K562 (cell line): ENCODE results near the gene NNAT. TPM values are rescaled to one million over a fixed set of nuclear protein-coding genes. Genes with fewer than 3 reads are reported as not detected.

Experiments
- ATAC-seq: fragments of 200-7000 bp; cut with Tn5 transposase; 3 replicates; pipeline ENCODE4 v1.9.1; 2020; ENCODE audit warnings: moderate library complexity
- BruUV-seq: library from RNA; stranded (reverse); fragments of 400-500 nt; replicated peaks from 2 replicates; lab custom pipeline; 2021; lab: Mats Ljungman, UMichigan
- CTCF ChIA-PET: fragments of 300-600 bp; formaldehyde crosslinking; extraction: SDS; loops from one replicate; lab custom pipeline; 2021; ENCODE audit warnings: low intra/inter-chr PET ratio; lab: Yijun Ruan, JAX
- POLR2A ChIA-PET: fragments of 300-600, 350-650 bp; sonication (Branson Sonifier 250); formaldehyde crosslinking; extraction: SDS; loops from one replicate; lab custom pipeline; 2021; ENCODE audit warnings: antibody characterized with exemption, inconsistent platforms; lab: Yijun Ruan, JAX
- DNase-seq, 4 experiments: peaks; one replicate each; pipeline versions ENCODE4 v3.0.0 to v3.0.0-alpha.2; 2011 to 2018; ENCODE audit warnings: low spot score in 3 of 4, mixed read lengths in 3 of 4; ENCODE audit errors: extremely low read depth in 1 of 4
- FAIRE-seq: peaks from 2 replicates; lab custom pipeline; 2011; peaks lifted over from hg19 to GRCh38; lab: Jason Lieb, UNC
- H2AFZ ChIP-seq: 2 replicates; pipeline ENCODE4 v1.6.0; 2011; ENCODE audit warnings: low read depth, low read length, control low read depth, inconsistent platforms
- H3K27ac ChIP-seq: fragments of 200-600 bp; 3 replicates; pipeline ENCODE4 v1.8.0; 2011; ENCODE audit warnings: low read depth, mild to moderate bottlenecking, control low read depth, inconsistent platforms, low read length, moderate library complexity, mixed read lengths; ENCODE audit errors: extremely low read depth
- H3K27me3 ChIP-seq, 2 experiments: fragments of 300-600 bp in 1 of 2; 2 replicates in 1 of 2; 3 replicates in 1 of 2; pipeline versions ENCODE4 v1.6.0 to v1.8.0; 2011; ENCODE audit warnings: inconsistent platforms in 2 of 2, low read length in 2 of 2, mild to moderate bottlenecking in 1 of 2, mixed read lengths in 1 of 2, moderate library complexity in 1 of 2; ENCODE audit not compliant: control insufficient read depth in 2 of 2, insufficient read depth in 2 of 2
- H3K36me3 ChIP-seq: fragments of 300-600 bp; 3 replicates; pipeline ENCODE4 v1.8.0; 2011; ENCODE audit warnings: mild to moderate bottlenecking, low read length, inconsistent platforms; ENCODE audit not compliant: control insufficient read depth, insufficient read depth
- H3K4me1 ChIP-seq, 2 experiments: fragments of 200-600 bp in 1 of 2; replicated peaks in 1 of 2; 2 replicates in 1 of 2; 3 replicates in 1 of 2; pipeline versions ENCODE4 v1.5.1 to v1.8.0; 2011; ENCODE audit warnings: inconsistent platforms in 2 of 2, low read length in 2 of 2, mild to moderate bottlenecking in 1 of 2, mixed read lengths in 1 of 2, moderate library complexity in 1 of 2; ENCODE audit not compliant: control insufficient read depth in 2 of 2, insufficient read depth in 2 of 2
- H3K4me2 ChIP-seq: 2 replicates; pipeline ENCODE4 v1.6.1; 2011; ENCODE audit warnings: low read length, control low read depth, inconsistent platforms, mixed read lengths; ENCODE audit not compliant: insufficient read depth
- H3K4me3 ChIP-seq: fragments of 200-600 bp; sonication (generic), shearing (Covaris generic); 2 replicates; pipeline ENCODE4 v1.5.1; 2016; ENCODE audit warnings: control low read depth, inconsistent platforms
- H3K79me2 ChIP-seq: fragments of 200-600 bp; 3 replicates; pipeline ENCODE4 v1.8.0; 2011; ENCODE audit warnings: low read length, inconsistent platforms; ENCODE audit not compliant: control insufficient read depth, insufficient read depth
- H3K9ac ChIP-seq, 2 experiments: 2 replicates each; pipeline versions ENCODE4 v1.6.0 to v1.6.1; 2011; ENCODE audit warnings: low read depth in 2 of 2, low read length in 2 of 2, control low read depth in 1 of 2, inconsistent platforms in 1 of 2, mild to moderate bottlenecking in 1 of 2, mixed read lengths in 1 of 2; ENCODE audit not compliant: insufficient read depth in 1 of 2
- H3K9me1 ChIP-seq: one replicate; pipeline ENCODE4 v1.6.0; 2011; ENCODE audit warnings: inconsistent platforms, mild to moderate bottlenecking, low read length, moderate library complexity; ENCODE audit not compliant: control insufficient read depth, insufficient read depth
- H3K9me3 ChIP-seq: replicated peaks from 2 replicates; pipeline ENCODE4 v1.5.1; 2011; ENCODE audit warnings: low read depth, low read length, inconsistent platforms; ENCODE audit not compliant: control insufficient read depth, insufficient read depth
- H4K20me1 ChIP-seq: replicated peaks from 2 replicates; pipeline ENCODE4 v1.6.1; 2011; ENCODE audit warnings: low read length, inconsistent platforms, mixed read lengths; ENCODE audit not compliant: control insufficient read depth, insufficient read depth
- ATF1 ChIP-seq, 2 experiments: fragments of 450-650 bp in 1 of 2; IDR thresholded peaks; 2 replicates each; pipeline ENCODE4 v1.6.1; 2016; ENCODE audit warnings: missing compliant biosample characterization in 1 of 2, missing genetic modification characterization in 1 of 2
- DIDO1 ChIP-seq: fragments of 450-650 bp; IDR thresholded peaks from 2 replicates; pipeline ENCODE4 v1.6.1; 2016; ENCODE audit warnings: low read depth, missing biosample characterization, missing genetic modification characterization
- HDAC8 ChIP-seq: fragments of 450-650 bp; IDR thresholded peaks from 2 replicates; pipeline ENCODE4 v1.6.1; 2016; ENCODE audit warnings: mild to moderate bottlenecking, missing genetic modification characterization, moderate library complexity, missing compliant biosample characterization
- ILK ChIP-seq: fragments of 450-650 bp; IDR thresholded peaks from 2 replicates; pipeline ENCODE4 v1.6.1; 2016; ENCODE audit warnings: missing genetic modification characterization, low read depth, mild to moderate bottlenecking, missing compliant biosample characterization, moderate library complexity, borderline replicate concordance
- IRF2 ChIP-seq: sonication (generic); formaldehyde crosslinking; IDR thresholded peaks from 2 replicates; pipeline ENCODE4 v1.8.1; 2022; ENCODE audit warnings: mild to moderate bottlenecking, missing genetic modification reagents
- MEF2D ChIP-seq: conservative IDR thresholded peaks from 2 replicates; pipeline ENCODE4 v1.6.1; 2016; ENCODE audit warnings: low read depth, missing genetic modification characterization, missing compliant biosample characterization
- NFE2L1 ChIP-seq: fragments of 450-650 bp; IDR thresholded peaks from 2 replicates; pipeline ENCODE4 v1.6.1; 2016; ENCODE audit warnings: missing genetic modification characterization, low read depth, mild to moderate bottlenecking, missing compliant biosample characterization, moderate library complexity, borderline replicate concordance
- YY1 ChIP-seq, 3 experiments: IDR thresholded peaks; 2 replicates each; pipeline ENCODE4 v1.6.1; 2011; ENCODE audit warnings: low read length in 2 of 3, mild to moderate bottlenecking in 2 of 3, moderate library complexity in 2 of 3, borderline replicate concordance in 1 of 3, control low read depth in 1 of 3, low read depth in 1 of 3; ENCODE audit not compliant: insufficient read depth in 3 of 3, insufficient replicate concordance in 2 of 3, control insufficient read depth in 1 of 3, insufficient read length in 1 of 3; ENCODE audit errors: extremely low read depth in 1 of 3
- ZKSCAN8 ChIP-seq: fragments of 200-800 bp; sonication (Bioruptor generic); IDR thresholded peaks from 2 replicates; pipeline ENCODE4 v1.6.1; 2016; ENCODE audit warnings: missing genetic modification characterization, missing compliant biosample characterization
- ZNF79 ChIP-seq: fragments of 250-450 bp; sonication (Bioruptor Pico); IDR thresholded peaks from 2 replicates; pipeline ENCODE4 v1.4.0; 2020; ENCODE audit warnings: low read depth, mild to moderate bottlenecking, moderate library complexity
- WGBS: fragments of 100-300 bp; shearing (Covaris generic); methylation state at CpG from one replicate; pipeline ENCODE4 v1.1.6; 2016; ENCODE audit warnings: low coverage, mixed read lengths; ENCODE audit not compliant: insufficient coverage; ENCODE audit errors: missing lambda C conversion rate; 5-methylcytosine and 5-hydroxymethylcytosine counted together
- in situ Hi-C: fragments of 300-500 bp; cut with MboI; formaldehyde crosslinking; loops from 4 replicates; pipeline ENCODE4 v1.15.0; 2018; ENCODE audit warnings: inconsistent platforms, mixed read lengths
- intact Hi-C: fragments of 100-400 bp; cut with micrococcal nuclease; formaldehyde crosslinking; loops from 2 replicates; pipeline ENCODE4 v1.14.2; 2022
- polyA plus RNA-seq, 8 experiments: library from polyadenylated mRNA; depleted of rRNA in 4 of 8; stranded (reverse) in 5 of 8; unstranded in 3 of 8; fragments of >200 nt; fragmentation: Nextera tagmentation in 2 of 8; fragmentation: Illumina TruSeq in 1 of 8; extraction: Ambion mirVana in 2 of 8; extraction: Trizol in 1 of 8; gene quantifications; 2 replicates each; pipeline versions ENCODE4 v1.2.1 to v1.2.3, GENCODE V29; 2011 to 2014; ENCODE audit warnings: inconsistent platforms in 1 of 8, missing spikeins in 1 of 8
- total RNA-seq, 7 experiments: library from RNA; depleted of rRNA in 6 of 7; stranded (reverse); fragments of >200 nt in 6 of 7; fragmentation: Illumina TruSeq in 2 of 7; extraction: Trizol in 2 of 7; gene quantifications; 2 replicates each; pipeline versions ENCODE4 v1.2.1 to v1.2.3, GENCODE V29; 2011 to 2021; ENCODE audit warnings: low replicate concordance in 1 of 7
- TF ChIP-seq, protein P1 (sequence below): fragments of 200-800 bp; sonication (Bioruptor generic); IDR thresholded peaks from 2 replicates; pipeline ENCODE4 v1.6.1; 2017; ENCODE audit warnings: missing genetic modification characterization, missing compliant biosample characterization
- TF ChIP-seq, protein P2 (sequence below): fragments of 250-450 bp; sonication (Bioruptor Pico); IDR thresholded peaks from 2 replicates; pipeline ENCODE4 v1.4.0; 2020; ENCODE audit warnings: mild to moderate bottlenecking
- TF ChIP-seq, protein P3 (sequence below): sonication (generic); formaldehyde crosslinking; IDR thresholded peaks from 2 replicates; pipeline ENCODE4 v1.8.1; 2023; ENCODE audit warnings: mild to moderate bottlenecking, missing genetic modification reagents

NNAT gene
- total and polyA plus RNA-seq, 9 of the 15 experiments (the other 6 are each of a cell fraction or from before 2014, with no cell fraction given): 0.13 TPM; not detected in 8

DNA sequence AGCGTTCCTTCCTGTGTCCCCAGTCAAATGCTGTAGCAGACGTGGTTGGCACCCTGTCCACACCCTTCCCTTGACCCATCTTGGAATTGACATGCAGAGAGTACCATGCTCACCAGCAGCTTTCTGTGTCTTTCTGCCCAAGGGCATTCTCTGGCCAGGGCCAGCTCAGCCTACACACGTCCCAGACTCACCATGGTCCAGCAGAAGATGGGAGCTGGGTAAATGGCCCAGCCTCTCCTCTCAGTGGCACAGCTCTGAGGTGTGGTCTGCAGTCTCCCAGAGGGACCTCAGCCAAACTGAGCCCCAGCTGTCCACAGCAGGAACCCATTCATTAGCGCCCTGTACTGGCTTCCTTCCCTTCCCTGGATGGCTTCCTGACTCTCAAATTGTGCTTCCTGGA lies 37.7 kb downstream of the NNAT start (continued):
- TF ChIP-seq ZKSCAN8 (CRISPR knock-in tag) (no peak), ILK (no peak), DIDO1 (tag) (no peak)
- TF ChIP-seq, protein P1, sequence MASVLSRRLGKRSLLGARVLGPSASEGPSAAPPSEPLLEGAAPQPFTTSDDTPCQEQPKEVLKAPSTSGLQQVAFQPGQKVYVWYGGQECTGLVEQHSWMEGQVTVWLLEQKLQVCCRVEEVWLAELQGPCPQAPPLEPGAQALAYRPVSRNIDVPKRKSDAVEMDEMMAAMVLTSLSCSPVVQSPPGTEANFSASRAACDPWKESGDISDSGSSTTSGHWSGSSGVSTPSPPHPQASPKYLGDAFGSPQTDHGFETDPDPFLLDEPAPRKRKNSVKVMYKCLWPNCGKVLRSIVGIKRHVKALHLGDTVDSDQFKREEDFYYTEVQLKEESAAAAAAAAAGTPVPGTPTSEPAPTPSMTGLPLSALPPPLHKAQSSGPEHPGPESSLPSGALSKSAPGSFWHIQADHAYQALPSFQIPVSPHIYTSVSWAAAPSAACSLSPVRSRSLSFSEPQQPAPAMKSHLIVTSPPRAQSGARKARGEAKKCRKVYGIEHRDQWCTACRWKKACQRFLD (CRISPR knock-in tag): no peak

DNA sequence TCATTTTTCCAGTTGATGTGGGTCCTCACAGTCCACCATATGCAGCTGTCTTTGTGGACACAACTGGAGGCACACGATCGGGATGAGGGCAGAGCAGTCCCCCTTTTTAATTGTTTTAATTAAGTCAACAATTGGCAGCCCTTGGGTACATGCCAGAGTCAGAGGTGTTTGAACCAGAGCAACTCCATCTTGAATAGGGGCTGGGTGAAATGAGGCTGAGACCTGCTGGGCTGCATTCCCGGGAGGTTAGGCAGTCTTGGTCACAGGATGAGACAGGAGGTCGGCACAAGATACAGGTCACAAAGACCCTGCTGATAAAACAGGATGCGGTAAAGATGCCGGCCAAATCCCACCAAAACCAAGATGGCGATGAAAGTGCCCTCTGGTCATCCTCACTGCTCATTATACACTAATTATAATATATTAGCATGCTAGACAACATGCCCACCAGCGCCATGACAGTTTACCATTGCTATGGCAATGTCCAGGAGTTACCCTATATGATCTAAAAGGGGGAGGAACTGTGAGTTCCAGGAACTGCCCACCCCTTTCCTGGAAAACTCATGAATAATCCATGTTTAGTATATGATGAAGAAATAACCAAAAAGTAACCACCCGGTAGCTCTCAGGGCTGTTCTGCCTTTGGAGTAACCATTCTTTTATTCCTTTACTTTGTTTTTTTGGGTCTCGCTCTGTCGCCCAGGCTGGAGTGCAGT lies 38.4 kb downstream of the NNAT start:
- H3K9me3 ChIP-seq: no peaks in the 10 kb centered on the region
- 0 out of 2 replicates have a peak, but pooled peaks have one; percentile 44 for TF ChIP-seq ZNF79
- 0 out of 2 replicates have a peak, but pooled peaks have one; percentile 36 for TF ChIP-seq MEF2D (tag)
- TF ChIP-seq, protein P2, sequence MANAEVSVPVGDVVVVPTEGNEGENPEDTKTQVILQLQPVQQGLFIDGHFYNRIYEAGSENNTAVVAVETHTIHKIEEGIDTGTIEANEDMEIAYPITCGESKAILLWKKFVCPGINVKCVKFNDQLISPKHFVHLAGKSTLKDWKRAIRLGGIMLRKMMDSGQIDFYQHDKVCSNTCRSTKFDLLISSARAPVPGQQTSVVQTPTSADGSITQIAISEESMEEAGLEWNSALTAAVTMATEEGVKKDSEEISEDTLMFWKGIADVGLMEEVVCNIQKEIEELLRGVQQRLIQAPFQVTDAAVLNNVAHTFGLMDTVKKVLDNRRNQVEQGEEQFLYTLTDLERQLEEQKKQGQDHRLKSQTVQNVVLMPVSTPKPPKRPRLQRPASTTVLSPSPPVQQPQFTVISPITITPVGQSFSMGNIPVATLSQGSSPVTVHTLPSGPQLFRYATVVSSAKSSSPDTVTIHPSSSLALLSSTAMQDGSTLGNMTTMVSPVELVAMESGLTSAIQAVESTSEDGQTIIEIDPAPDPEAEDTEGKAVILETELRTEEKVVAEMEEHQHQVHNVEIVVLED (CRISPR knock-in tag): 0 out of 2 replicates have a peak, but pooled peaks have one; percentile 13
- TF ChIP-seq ATF1 (CRISPR knock-in tag; IDR thresholded peaks at IDR 0.05): no peak
- peak; percentile 20; the same call in 1 of the 2 replicates for TF ChIP-seq ATF1 (tag; IDR thresholded peaks at IDR 0.05)
- peak; percentile 67; the same call in 1 of the 2 replicates for TF ChIP-seq HDAC8 (tag)
- no peak for TF ChIP-seq IRF2 (CRISPR knock-in tag)
- TF ChIP-seq, protein P3, sequence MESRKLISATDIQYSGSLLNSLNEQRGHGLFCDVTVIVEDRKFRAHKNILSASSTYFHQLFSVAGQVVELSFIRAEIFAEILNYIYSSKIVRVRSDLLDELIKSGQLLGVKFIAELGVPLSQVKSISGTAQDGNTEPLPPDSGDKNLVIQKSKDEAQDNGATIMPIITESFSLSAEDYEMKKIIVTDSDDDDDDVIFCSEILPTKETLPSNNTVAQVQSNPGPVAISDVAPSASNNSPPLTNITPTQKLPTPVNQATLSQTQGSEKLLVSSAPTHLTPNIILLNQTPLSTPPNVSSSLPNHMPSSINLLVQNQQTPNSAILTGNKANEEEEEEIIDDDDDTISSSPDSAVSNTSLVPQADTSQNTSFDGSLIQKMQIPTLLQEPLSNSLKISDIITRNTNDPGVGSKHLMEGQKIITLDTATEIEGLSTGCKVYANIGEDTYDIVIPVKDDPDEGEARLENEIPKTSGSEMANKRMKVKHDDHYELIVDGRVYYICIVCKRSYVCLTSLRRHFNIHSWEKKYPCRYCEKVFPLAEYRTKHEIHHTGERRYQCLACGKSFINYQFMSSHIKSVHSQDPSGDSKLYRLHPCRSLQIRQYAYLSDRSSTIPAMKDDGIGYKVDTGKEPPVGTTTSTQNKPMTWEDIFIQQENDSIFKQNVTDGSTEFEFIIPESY (CRISPR knock-in tag): no peak
- TF ChIP-seq YY1 (IDR thresholded peaks at IDR 0.05; ENCODE audit: borderline replicate concordance in 1 of 3, control insufficient read depth in 1 of 3, extremely low read depth in 1 of 3, insufficient read depth in 3 of 3, insufficient read length in 1 of 3, insufficient replicate concordance in 2 of 3, low read depth in 1 of 3, low read length in 2 of 3): peak in 1 of 3 experiments; percentile 67
- no peak for TF ChIP-seq NFE2L1 (tag)

More for the DNA sequence above, 38.4 kb downstream of the NNAT start:
- POLR2A ChIA-PET: no interaction called here
- H3K27me3 ChIP-seq: peaks cover 2 to 38% of the 10 kb centered on the region in 2 experiments; a peak in 4 of 5 replicates
- DNase-seq (peak in 1 of 4 experiments; percentile 57), ATAC-seq (peak; percentile 61), FAIRE-seq (no peak)
- H3K4me2 ChIP-seq: no peak overlapping the region
- no peaks in the 10 kb centered on the region for H3K9me1 ChIP-seq
- H3K79me2 ChIP-seq: no peaks in the 10 kb centered on the region
- no peak overlapping the region for H3K9ac ChIP-seq
- H4K20me1 ChIP-seq: no peaks in the 10 kb centered on the region
- in situ Hi-C loops (loop anchor here (10.0 kb wide), 1 partner anchor 335 kb away; no protein-coding TSS in a partner anchor), intact Hi-C loops (no loop called here)
- peaks cover 0 to 6% of the 10 kb centered on the region in 2 experiments; a peak in 3 of 5 replicates for H3K4me1 ChIP-seq
- H3K27ac ChIP-seq: no peak overlapping the region
- no peaks in the 10 kb centered on the region for H3K36me3 ChIP-seq
- CTCF ChIA-PET: no interaction called here
- no TSS peak for BruUV-seq
- WGBS: 5% methylated on average over 11 of the region's 11 CpGs
- H2AFZ ChIP-seq: no peak overlapping the region
- no peak overlapping the region for H3K4me3 ChIP-seq
